CD8-positive, alpha-beta memory T cell (primary cell): ENCODE results near the gene CTPS2. TPM values are rescaled to one million over a fixed set of nuclear protein-coding genes. Genes with fewer than 3 reads are reported as not detected.
"Not testable (repeated sequence)": the region's sequence is repeated elsewhere in the genome, so short reads cannot be mapped to it uniquely, and the experiment has no call there.

Experiments used
- CTCF ChIA-PET: fragments of 350-600 bp; sonication (Branson Sonifier 250); formaldehyde crosslinking; loops from one replicate; lab custom pipeline; 2021; ENCODE audit warnings: antibody characterized with exemption; lab: Charles Lee
- POLR2A ChIA-PET: fragments of 350-600 bp; sonication (Branson Sonifier 250); formaldehyde crosslinking; loops from one replicate; lab custom pipeline; 2021; ENCODE audit warnings: antibody characterized with exemption; lab: Charles Lee
- DNase-seq, 5 donors: peaks; one replicate each; pipeline versions ENCODE4 v3.0.0 to v3.0.0-alpha.2; 2020 to 2022; ENCODE audit warnings: mixed read lengths in 1 of 5
- H3K27ac ChIP-seq: one replicate; pipeline ENCODE4 v1.7.0; 2013; ENCODE audit warnings: low read depth, mild to moderate bottlenecking, low read length, moderate library complexity
- H3K27me3 ChIP-seq: 2 replicates; pipeline ENCODE4 v1.7.0; 2013; ENCODE audit warnings: low read length, mild to moderate bottlenecking; ENCODE audit not compliant: insufficient read depth, poor library complexity, severe bottlenecking
- H3K36me3 ChIP-seq: 2 replicates; pipeline ENCODE4 v1.7.0; 2013; ENCODE audit warnings: mild to moderate bottlenecking, low read length, moderate library complexity; ENCODE audit not compliant: insufficient read depth
- H3K4me1 ChIP-seq: 2 replicates; pipeline ENCODE4 v1.7.0; 2013; ENCODE audit warnings: mild to moderate bottlenecking, low read length, moderate library complexity; ENCODE audit not compliant: insufficient read depth
- H3K4me3 ChIP-seq: 2 replicates; pipeline ENCODE4 v1.7.0; 2013; ENCODE audit warnings: mild to moderate bottlenecking, low read length
- H3K9me3 ChIP-seq: 2 replicates; pipeline ENCODE4 v1.7.0; 2013; ENCODE audit warnings: mild to moderate bottlenecking, low read length
- H3K27ac Mint-ChIP-seq, 8 donors: one replicate each; pipeline ENCODE4 v1.8.0; 2020 to 2021; ENCODE audit warnings: mixed read lengths in 8 of 8, mild to moderate bottlenecking in 6 of 8, inconsistent platforms in 3 of 8, moderate library complexity in 3 of 8
- H3K27me3 Mint-ChIP-seq, 2 donors: one replicate each; pipeline ENCODE4 v1.8.0; 2020 to 2021; ENCODE audit warnings: mixed read lengths in 2 of 2, mild to moderate bottlenecking in 1 of 2, moderate library complexity in 1 of 2
- H3K36me3 Mint-ChIP-seq, 3 donors: one replicate each; pipeline ENCODE4 v1.8.0; 2020 to 2021; ENCODE audit warnings: mixed read lengths in 3 of 3, inconsistent platforms in 1 of 3, mild to moderate bottlenecking in 1 of 3
- H3K4me1 Mint-ChIP-seq, 3 donors: one replicate each; pipeline ENCODE4 v1.8.0; 2020 to 2021; ENCODE audit warnings: mixed read lengths in 3 of 3, inconsistent platforms in 1 of 3, mild to moderate bottlenecking in 1 of 3
- H3K4me3 Mint-ChIP-seq, 7 donors: one replicate each; pipeline ENCODE4 v1.8.0; 2020 to 2021; ENCODE audit warnings: mixed read lengths in 7 of 7, mild to moderate bottlenecking in 6 of 7, moderate library complexity in 4 of 7, inconsistent platforms in 2 of 7
- H3K9me3 Mint-ChIP-seq, 5 donors: one replicate each; pipeline ENCODE4 v1.8.0; 2020 to 2022; ENCODE audit warnings: mixed read lengths in 5 of 5, mild to moderate bottlenecking in 3 of 5, moderate library complexity in 2 of 5, inconsistent platforms in 1 of 5
- polyA plus RNA-seq: library from polyadenylated mRNA; unstranded; fragments of 300-500 nt; fragmentation: Illumina TruSeq; gene quantifications from one replicate; pipeline ENCODE4 v1.2.3, GENCODE V29; 2021
- total RNA-seq, 2 experiments: library from RNA; stranded (reverse); gene quantifications; one replicate each; pipeline ENCODE4 v1.2.3, GENCODE V29; 2021

The CTPS2 gene
- total and polyA plus RNA-seq, 3 experiments from 2014 or later: 3.1 to 5.7 (median 5.2) TPM

DNA sequence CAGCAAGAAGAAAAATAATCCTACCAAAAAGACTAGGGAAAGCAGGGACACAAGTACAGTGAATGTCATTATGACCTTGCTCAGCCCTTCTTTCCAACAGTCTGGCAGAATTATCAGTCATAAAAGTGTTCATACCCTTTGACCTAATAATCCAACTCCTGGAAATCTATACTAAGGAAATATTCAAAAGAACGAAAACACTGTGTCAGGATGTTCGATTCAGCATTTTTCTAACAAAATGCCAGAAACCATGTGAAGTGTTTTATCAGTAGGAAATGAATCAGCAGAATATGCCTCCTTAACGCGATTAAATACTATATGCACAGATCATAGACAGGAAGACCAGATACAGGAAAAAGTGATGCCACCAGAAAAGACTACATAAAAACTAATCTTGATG, 78.7 kb downstream of the CTPS2 start:
- peaks cover 0 to 1% of the 10 kb centered on the region in 2 donors for H3K27me3 Mint-ChIP-seq
- no peak overlapping the region for H3K27ac Mint-ChIP-seq
- Histone ChIP-seq H3K36me3 (no peaks in the 10 kb centered on the region), H3K27ac (no peak overlapping the region), H3K27me3 (no peaks in the 10 kb centered on the region), H3K9me3 (no peaks in the 10 kb centered on the region), H3K4me3 (no peak overlapping the region), H3K4me1 (no peaks in the 10 kb centered on the region)
- H3K4me3 Mint-ChIP-seq: no peak overlapping the region
- H3K4me1 Mint-ChIP-seq: no peaks in the 10 kb centered on the region
- DNase-seq: no peak
- peaks cover 0 to 14% (median 0%) of the 10 kb centered on the region in 3 donors for H3K36me3 Mint-ChIP-seq
- ChIA-PET CTCF (no interaction called here), POLR2A (no interaction called here)
- peaks cover 0 to 2% (median 0%) of the 10 kb centered on the region in 5 donors for H3K9me3 Mint-ChIP-seq

- H3K36me3 Mint-ChIP-seq: peaks cover 0 to 8% (median 0%) of the 10 kb centered on the region in 3 donors
- Histone ChIP-seq H3K4me1 (no peaks in the 10 kb centered on the region), H3K4me3 (no peak overlapping the region), H3K36me3 (no peaks in the 10 kb centered on the region), H3K27ac (no peak overlapping the region), H3K27me3 (no peaks in the 10 kb centered on the region), H3K9me3 (no peaks in the 10 kb centered on the region)
- no peaks in the 10 kb centered on the region for H3K27me3 Mint-ChIP-seq
- no peak for DNase-seq
- H3K9me3 Mint-ChIP-seq: no peaks in the 10 kb centered on the region
- no peaks in the 10 kb centered on the region for H3K4me1 Mint-ChIP-seq
- H3K4me3 Mint-ChIP-seq: no peak overlapping the region
- no peak overlapping the region for H3K27ac Mint-ChIP-seq
- ChIA-PET CTCF (no interaction called here), POLR2A (no interaction called here)
Observed at GRCh38 chrX:16629909-16630308, 82.6 kb downstream of the CTPS2 start.

GRCh38 chrX:16628946-16629595, 83.4 kb downstream of the CTPS2 start:
- Histone ChIP-seq H3K9me3 (no peaks in the 10 kb centered on the region), H3K27me3 (no peaks in the 10 kb centered on the region), H3K4me3 (no peak overlapping the region), H3K36me3 (no peaks in the 10 kb centered on the region), H3K4me1 (no peaks in the 10 kb centered on the region), H3K27ac (no peak overlapping the region)
- Mint-ChIP-seq H3K36me3 (peaks cover 0 to 7% (median 0%) of the 10 kb centered on the region in 3 donors), H3K4me1 (no peaks in the 10 kb centered on the region), H3K27ac (no peak overlapping the region), H3K27me3 (no peaks in the 10 kb centered on the region), H3K4me3 (no peak overlapping the region), H3K9me3 (no peaks in the 10 kb centered on the region)
- POLR2A ChIA-PET: no interaction called here
- CTCF ChIA-PET: no interaction called here
- DNase-seq: no peak

GRCh38 chrX:16628511-16628910, 84.0 kb downstream of the CTPS2 start:
- H3K27ac ChIP-seq, H3K27me3 Mint-ChIP-seq, POLR2A ChIA-PET, H3K4me1 ChIP-seq, H3K4me3 ChIP-seq, H3K4me1 Mint-ChIP-seq, H3K27ac Mint-ChIP-seq, H3K36me3 Mint-ChIP-seq, H3K27me3 ChIP-seq, H3K9me3 Mint-ChIP-seq, H3K36me3 ChIP-seq, DNase-seq, H3K4me3 Mint-ChIP-seq, CTCF ChIA-PET, H3K9me3 ChIP-seq: not testable (repeated sequence)

DNA sequence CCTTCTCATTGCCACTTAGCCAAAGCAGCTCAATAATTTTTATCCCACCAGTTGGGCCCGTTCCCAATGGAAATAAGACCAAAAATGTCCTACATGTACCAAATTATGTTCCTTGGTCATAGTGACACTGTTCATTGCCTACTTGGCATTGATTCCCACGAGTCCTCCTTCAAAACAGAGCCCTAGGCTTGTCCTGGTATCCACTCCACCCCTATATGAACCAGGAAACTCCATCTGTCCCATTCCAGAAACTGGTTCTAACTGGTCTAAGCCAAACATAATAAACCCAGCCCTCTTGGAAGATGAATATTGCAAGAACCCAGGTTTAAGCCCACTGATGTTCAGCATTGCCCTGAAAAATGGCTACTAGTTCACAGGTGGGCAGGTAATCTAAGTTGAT, 93.4 kb downstream of the CTPS2 start:
- Mint-ChIP-seq H3K4me1 (no peaks in the 10 kb centered on the region), H3K9me3 (no peaks in the 10 kb centered on the region), H3K27me3 (no peaks in the 10 kb centered on the region), H3K36me3 (peaks cover 7 to 26% (median 11%) of the 10 kb centered on the region in 3 donors), H3K4me3 (no peak overlapping the region), H3K27ac (no peak overlapping the region)
- H3K27me3 ChIP-seq: no peaks in the 10 kb centered on the region
- POLR2A ChIA-PET: no interaction called here
- no peaks in the 10 kb centered on the region for H3K36me3 ChIP-seq
- no peak overlapping the region for H3K4me3 ChIP-seq
- no peaks in the 10 kb centered on the region for H3K4me1 ChIP-seq
- no peaks in the 10 kb centered on the region for H3K9me3 ChIP-seq
- DNase-seq: no peak
- CTCF ChIA-PET: no interaction called here
- no peak overlapping the region for H3K27ac ChIP-seq

- Mint-ChIP-seq H3K27me3 (no peaks in the 10 kb centered on the region), H3K4me1 (no peaks in the 10 kb centered on the region), H3K4me3 (no peak overlapping the region), H3K36me3 (peaks cover 11 to 30% (median 11%) of the 10 kb centered on the region in 3 donors), H3K9me3 (no peaks in the 10 kb centered on the region), H3K27ac (no peak overlapping the region)
- POLR2A ChIA-PET: no interaction called here
- no peak overlapping the region for H3K27ac ChIP-seq
- H3K9me3 ChIP-seq: no peaks in the 10 kb centered on the region
- H3K4me3 ChIP-seq: no peak overlapping the region
- no peaks in the 10 kb centered on the region for H3K4me1 ChIP-seq
- H3K36me3 ChIP-seq: no peaks in the 10 kb centered on the region
- no peaks in the 10 kb centered on the region for H3K27me3 ChIP-seq
- no peak for DNase-seq
- CTCF ChIA-PET: no interaction called here
Observed at GRCh38 chrX:16618422-16618821, 94.0 kb downstream of the CTPS2 start.

DNA sequence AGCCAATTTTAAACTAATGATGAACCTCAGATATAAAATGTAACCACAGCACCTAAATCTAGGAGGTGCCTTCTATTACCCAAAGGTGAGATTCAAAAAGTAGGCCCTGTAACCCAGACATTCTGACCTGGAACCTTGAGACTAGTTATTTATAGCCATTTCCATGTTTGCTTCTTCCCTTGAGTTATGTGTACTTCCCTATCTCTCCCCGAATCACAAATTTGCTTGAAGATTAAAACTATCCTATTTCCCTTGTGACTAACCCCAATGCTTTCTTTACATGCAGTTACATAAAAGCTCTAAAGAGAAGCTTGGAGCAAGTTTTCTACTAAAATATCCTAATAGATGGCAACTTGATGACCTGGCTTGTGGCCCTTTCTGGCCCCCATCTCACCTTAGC, 95.1 kb downstream of the CTPS2 start:
- no peak for DNase-seq

GRCh38 chrX:16612257-16612897, 100.1 kb downstream of the CTPS2 start:
- H3K27ac ChIP-seq: no peak overlapping the region
- H3K27me3 ChIP-seq: no peaks in the 10 kb centered on the region
- no peaks in the 10 kb centered on the region for H3K9me3 ChIP-seq
- Mint-ChIP-seq H3K4me1 (no peaks in the 10 kb centered on the region), H3K27me3 (no peaks in the 10 kb centered on the region), H3K27ac (no peak overlapping the region), H3K36me3 (peaks cover 8 to 32% (median 17%) of the 10 kb centered on the region in 3 donors), H3K9me3 (no peaks in the 10 kb centered on the region), H3K4me3 (no peak overlapping the region)
- no peak overlapping the region for H3K4me3 ChIP-seq
- no peaks in the 10 kb centered on the region for H3K36me3 ChIP-seq
- no peak for DNase-seq
- POLR2A ChIA-PET: no interaction called here
- CTCF ChIA-PET: no interaction called here
- peaks cover 4% of the 10 kb centered on the region for H3K4me1 ChIP-seq

More for the DNA sequence above, 95.1 kb downstream of the CTPS2 start:
- no peak overlapping the region for H3K27ac ChIP-seq
- no peaks in the 10 kb centered on the region for H3K36me3 ChIP-seq
- Mint-ChIP-seq H3K9me3 (no peaks in the 10 kb centered on the region), H3K27me3 (no peaks in the 10 kb centered on the region), H3K36me3 (peaks cover 11 to 37% (median 14%) of the 10 kb centered on the region in 3 donors), H3K4me3 (no peak overlapping the region), H3K4me1 (no peaks in the 10 kb centered on the region), H3K27ac (no peak overlapping the region)
- H3K4me1 ChIP-seq: no peaks in the 10 kb centered on the region
- no peaks in the 10 kb centered on the region for H3K27me3 ChIP-seq
- no peak overlapping the region for H3K4me3 ChIP-seq
- H3K9me3 ChIP-seq: no peaks in the 10 kb centered on the region
- CTCF ChIA-PET: no interaction called here
- POLR2A ChIA-PET: no interaction called here
